NT2/D1 (cell line): ENCODE data around the gene NKX6-2.

Experiments
- SUZ12 ChIP-seq: IDR thresholded peaks from 2 replicates; pipeline ENCODE4 v1.6.1; 2011; ENCODE audit not compliant: insufficient read length, insufficient read depth; ENCODE audit errors: extremely low read depth
- YY1 ChIP-seq: IDR thresholded peaks from 2 replicates; pipeline ENCODE4 v1.6.1; 2011; ENCODE audit not compliant: insufficient read length, insufficient read depth
- ZNF274 ChIP-seq: IDR thresholded peaks from 2 replicates; pipeline ENCODE4 v1.6.1; 2011; ENCODE audit warnings: mild to moderate bottlenecking, low read depth, low read length

DNA sequence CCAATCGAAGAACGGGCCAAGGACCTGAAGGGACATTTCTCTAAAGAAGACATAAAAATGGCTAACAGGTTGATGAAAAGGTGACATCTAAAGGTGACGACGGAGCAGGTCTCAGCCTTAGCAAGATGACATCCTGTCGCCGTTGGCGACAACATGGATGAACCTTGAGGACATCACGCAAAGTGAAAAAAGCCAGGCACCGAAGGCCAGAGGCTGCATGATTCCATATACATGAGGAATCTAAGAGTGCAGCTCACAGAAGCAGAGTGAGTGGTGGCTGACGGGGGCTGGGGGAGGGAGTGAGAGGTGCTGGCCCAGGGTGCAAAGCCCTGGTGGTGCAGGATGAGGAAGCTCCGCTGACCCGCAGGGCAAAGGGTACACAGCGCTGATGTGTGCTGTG lies 34.1 kb upstream of the NKX6-2 start:
- no peak for TF ChIP-seq YY1
- no peak for TF ChIP-seq SUZ12
- no peak for TF ChIP-seq ZNF274
